ENCODE data around the gene HEY2. TPM values are rescaled to one million over a fixed set of nuclear protein-coding genes. Genes with fewer than 3 reads are reported as not detected.

HEY2 gene
- total and polyA plus RNA-seq, 10 of the 15 experiments (the other 5 are each of a cell fraction or from before 2014, with no cell fraction given) = 0.01 to 0.32 (median 0.08) TPM; not detected in 4

GRCh38 chr6:125751334-125751916, 2.0 kb downstream of the HEY2 start:
- peaks cover 5 to 6% of the 10 kb centered on the region in 2 experiments; a peak in 3 of 4 replicates for H3K27me3 ChIP-seq (replicated peaks in 1 of 2; ENCODE audit: control insufficient read depth in 2 of 2, insufficient read depth in 2 of 2, low read length in 1 of 2)
- ATAC-seq = no peak

GRCh38 chr6:125752773-125753172, 3.3 kb downstream of the HEY2 start:
- 68% methylated on average over 2 of the region's 2 CpGs for WGBS (ENCODE audit: insufficient coverage, insufficient replicate concordance, low lambda C conversion rate, missing lambda C conversion rate)
- Histone ChIP-seq H3K36me3 (ENCODE audit: control insufficient read depth in 2 of 2, insufficient read depth in 2 of 2, low read length in 1 of 2) (no peaks in the 10 kb centered on the region), H3K79me2 (ENCODE audit: control insufficient read depth, insufficient read depth, low read length) (no peaks in the 10 kb centered on the region), H3K27me3 (replicated peaks in 1 of 2; ENCODE audit: control insufficient read depth in 2 of 2, insufficient read depth in 2 of 2, low read length in 1 of 2) (peaks cover 5 to 6% of the 10 kb centered on the region in 2 experiments; a peak in 3 of 4 replicates), H2AFZ (ENCODE audit: control insufficient read depth, low read depth, low read length) (no peak overlapping the region), H3K4me1 (ENCODE audit: control insufficient read depth, insufficient read depth, low read length) (peaks cover 9% of the 10 kb centered on the region), H3K27ac (ENCODE audit: control insufficient read depth, insufficient read depth) (no peak overlapping the region), H3K4me2 (ENCODE audit: control insufficient read depth, insufficient read depth) (no peak overlapping the region), H3K9me3 (replicated peaks; ENCODE audit: control insufficient read depth, insufficient read depth, low read length) (no peaks in the 10 kb centered on the region), H3K4me3 (no peak overlapping the region), H4K20me1 (ENCODE audit: control insufficient read depth, insufficient read depth) (no peaks in the 10 kb centered on the region), H3K9ac (ENCODE audit: control insufficient read depth, insufficient read depth, low read length) (no peak overlapping the region)
- in situ Hi-C loops (cut with MboI) = loop anchor here (25.0 kb wide), 3 partner anchors 590 to 1360 kb away; partner anchors contain the start of genes RSPO3 and TPD52L1
- ChIA-PET POLR2A (interaction anchor here (0.6 kb wide), 1 partner anchor 170 kb away, joined by 4 read pairs; no protein-coding TSS in a partner anchor), CTCF (interaction anchor here (0.7 to 10.9 kb wide), 32 partner anchors 8 to 462 kb away, joined by 3 to 306 read pairs (median 4); partner anchors contain the start of gene HDDC2), SMC1A (ENCODE audit: uncharacterized antibody, unreplicated experiment) (interaction anchor here (0.6 to 5.5 kb wide), 30 partner anchors 11 to 1837 kb away, joined by 3 to 128 read pairs (median 4); partner anchors contain the start of gene HDDC2), RAD21 (ENCODE audit: unreplicated experiment) (interaction anchor here (0.6 to 10.1 kb wide), 19 partner anchors 8 to 560 kb away, joined by 3 to 134 read pairs (median 3); no protein-coding TSS in a partner anchor)
- BruUV-seq (replicated peaks) = no TSS peak
- ATAC-seq (no peak), DNase-seq (ENCODE audit: low read depth, low spot score) (no peak), FAIRE-seq (no peak)
- intact Hi-C loops (cut with micrococcal nuclease; ENCODE audit: unreplicated experiment) = loop anchor here (1.0 kb wide), 2 partner anchors 240 to 438 kb away; no protein-coding TSS in a partner anchor
- TF ChIP-seq HCFC1 (IDR thresholded peaks at IDR 0.05; ENCODE audit: low read length) (no peak), ZNF274 (IDR thresholded peaks at IDR 0.05; ENCODE audit: insufficient read depth, insufficient read length) (no peak), SREBF2 (IDR thresholded peaks at IDR 0.05; ENCODE audit: low read length) (no peak), NR2C1 (IDR thresholded peaks at IDR 0.05) (no peak), PAX8 (IDR thresholded peaks at IDR 0.05) (no peak), ZBTB40 (IDR thresholded peaks at IDR 0.05; ENCODE audit: borderline replicate concordance) (no peak), TARDBP (IDR thresholded peaks at IDR 0.05; ENCODE audit: borderline replicate concordance) (no peak), CHD2 (IDR thresholded peaks at IDR 0.05; ENCODE audit: borderline replicate concordance, low read depth, low read length) (no peak), NR2C2 (IDR thresholded peaks at IDR 0.05; ENCODE audit: borderline replicate concordance, control insufficient read depth, insufficient read length, low read depth) (no peak), IKZF2 (IDR thresholded peaks at IDR 0.05) (no peak)

More at GRCh38 chr6:125751334-125751916, 2.0 kb downstream of the HEY2 start:
- no peak for TF ChIP-seq NR2C2 (IDR thresholded peaks at IDR 0.05; ENCODE audit: borderline replicate concordance, control insufficient read depth, insufficient read length, low read depth)
- TF ChIP-seq RAD51 (IDR thresholded peaks at IDR 0.05) = peak; percentile 37; the same call in 1 of the 2 replicates
- TF ChIP-seq BHLHE40 (IDR thresholded peaks at IDR 0.05; ENCODE audit: borderline replicate concordance in 1 of 2, low read depth in 2 of 2, low read length in 1 of 2) = peak in 1 of 2 experiments; percentile 5; a peak in 1 of 4 replicates
- no peak for TF ChIP-seq NBN (IDR thresholded peaks at IDR 0.05)
- 0 out of 2 replicates have a peak, but pooled peaks have one; percentile 88 for TF ChIP-seq EZH2 (IDR thresholded peaks at IDR 0.05; ENCODE audit: borderline replicate concordance, control insufficient read depth, low read depth, low read length)
- Histone ChIP-seq H3K9ac (ENCODE audit: control insufficient read depth, insufficient read depth, low read length) (no peak overlapping the region), H4K20me1 (ENCODE audit: control insufficient read depth, insufficient read depth) (no peaks in the 10 kb centered on the region), H3K36me3 (ENCODE audit: control insufficient read depth in 2 of 2, insufficient read depth in 2 of 2, low read length in 1 of 2) (no peaks in the 10 kb centered on the region), H3K79me2 (ENCODE audit: control insufficient read depth, insufficient read depth, low read length) (no peaks in the 10 kb centered on the region), H3K27ac (ENCODE audit: control insufficient read depth, insufficient read depth) (no peak overlapping the region), H3K4me1 (ENCODE audit: control insufficient read depth, insufficient read depth, low read length) (peaks cover 9% of the 10 kb centered on the region), H3K9me3 (replicated peaks; ENCODE audit: control insufficient read depth, insufficient read depth, low read length) (no peaks in the 10 kb centered on the region), H2AFZ (ENCODE audit: control insufficient read depth, low read depth, low read length) (no peak overlapping the region), H3K4me2 (ENCODE audit: control insufficient read depth, insufficient read depth) (no peak overlapping the region), H3K4me3 (no peak overlapping the region; the same call in 1 of the 2 replicates)
- intact Hi-C loops (cut with micrococcal nuclease; ENCODE audit: unreplicated experiment) (no loop called here), in situ Hi-C loops (cut with MboI) (loop anchor here (25.0 kb wide), 3 partner anchors 589 to 1361 kb away; partner anchors contain the start of genes RSPO3 and TPD52L1)
- DNase-seq (ENCODE audit: low read depth, low spot score) (no peak), FAIRE-seq (peak; percentile 75)
- ChIA-PET POLR2A (interaction anchor here (0.5 kb wide), 1 partner anchor 439 kb away, joined by 6 read pairs; no protein-coding TSS in a partner anchor), RAD21 (ENCODE audit: unreplicated experiment) (interaction anchor here (1.0 to 10.1 kb wide), 3 partner anchors 36 to 439 kb away, joined by 3 to 134 read pairs (median 5); no protein-coding TSS in a partner anchor), CTCF (interaction anchor here (0.5 to 10.9 kb wide), 18 partner anchors 9 to 438 kb away, joined by 3 to 306 read pairs (median 3); partner anchors contain the start of gene HINT3), SMC1A (ENCODE audit: uncharacterized antibody, unreplicated experiment) (interaction anchor here (0.9 to 2.9 kb wide), 12 partner anchors 10 to 450 kb away, joined by 3 to 13 read pairs (median 4); partner anchors contain the start of gene HDDC2)
- no TSS peak for BruUV-seq (replicated peaks)
- WGBS (ENCODE audit: insufficient coverage, insufficient replicate concordance, low lambda C conversion rate, missing lambda C conversion rate) = 24% methylated on average over 6 of the region's 6 CpGs
